Astrocyte of the spinal cord (primary cell): ENCODE measurements around the gene CCDC92B.
A peak's percentile ranks its signal among the peaks of the same experiment; 100 is the strongest.

ENCODE experiments used
- DNase-seq: peaks from one replicate; pipeline ENCODE4 v3.0.0; 2011; ENCODE audit warnings: low read depth, low spot score
- H3K4me3 ChIP-seq: 2 replicates; pipeline ENCODE4 v1.5.1; 2011; ENCODE audit warnings: low read depth, mild to moderate bottlenecking, low read length, moderate library complexity
- CTCF ChIP-seq: IDR thresholded peaks from 2 replicates; pipeline ENCODE4 v1.5.1; 2012; ENCODE audit warnings: low read depth, mild to moderate bottlenecking, low read length, inconsistent platforms
- in situ Hi-C: cut with HindIII; loops from 2 replicates; pipeline ENCODE4 v1.10.0; 2017; ENCODE audit warnings: low sequenced_read_pairs

CCDC92B gene

GRCh38 chr17:2716649-2717048 lies 32.8 kb downstream of the CCDC92B start:
- no peak for DNase-seq
- in situ Hi-C loops = no loop called here
- H3K4me3 ChIP-seq = no peak overlapping the region
- no peak for TF ChIP-seq CTCF

GRCh38 chr17:2713881-2714280 lies 35.6 kb downstream of the CCDC92B start:
- in situ Hi-C loops = no loop called here
- no peak overlapping the region for H3K4me3 ChIP-seq
- no peak for DNase-seq
- no peak for TF ChIP-seq CTCF

GRCh38 chr17:2712300-2713043 lies 37.0 kb downstream of the CCDC92B start:
- no peak for TF ChIP-seq CTCF
- in situ Hi-C loops = no loop called here
- H3K4me3 ChIP-seq = peak overlapping the region; percentile 68
- no peak for DNase-seq

- in situ Hi-C loops = no loop called here
- DNase-seq = peak; percentile 98
These were observed 37.7 kb downstream of the CCDC92B start, which contains the start of gene CLUH for GRCh38 chr17:2711608-2712299. Gene CLUH, minus strand, starts transcription at chr17:2711764. Its CDS starts 103 bp downstream, at chr17:2711661.

GRCh38 chr17:2710803-2711607 lies 38.4 kb downstream of the CCDC92B start:
- no peak for DNase-seq
- H3K4me3 ChIP-seq = peak overlapping the region; percentile 68
- no peak for TF ChIP-seq CTCF
- in situ Hi-C loops = no loop called here

More at GRCh38 chr17:2711608-2712299, 37.7 kb downstream of the CCDC92B start, which contains the start of gene CLUH:
- H3K4me3 ChIP-seq = peak within 1 kb of the TSS; percentile 68
- TF ChIP-seq CTCF = no peak

GRCh38 chr17:2710071-2710802 lies 39.2 kb downstream of the CCDC92B start:
- in situ Hi-C loops = no loop called here
- DNase-seq = no peak
- peak overlapping the region; percentile 68 for H3K4me3 ChIP-seq
- TF ChIP-seq CTCF = no peak
